ENCODE measurements around the gene HIPK2. TPM values are rescaled to one million over a fixed set of nuclear protein-coding genes. Genes with fewer than 3 reads are reported as not detected.

The HIPK2 gene
- total and polyA plus RNA-seq, 5 donors = 72.1 to 131 (median 96.1) TPM

DNA sequence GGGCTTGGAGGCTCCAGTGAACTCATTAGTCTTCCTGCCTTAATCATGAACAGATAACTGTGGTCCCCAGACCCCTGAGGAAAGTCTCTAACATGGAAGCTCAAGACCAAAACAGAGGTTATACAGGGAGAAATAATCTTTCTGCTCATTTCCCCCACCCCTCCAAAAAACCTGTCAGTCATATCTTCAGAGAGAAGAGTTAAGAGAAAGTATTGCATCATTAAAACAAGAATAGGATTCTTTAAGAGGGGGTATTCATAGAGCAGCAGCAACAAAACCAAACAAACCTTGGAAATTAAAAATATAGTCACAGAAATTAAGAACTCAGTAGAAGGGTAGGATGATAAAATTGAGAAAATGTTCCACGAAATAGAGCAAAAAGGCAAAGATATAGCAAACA lies 246.7 kb downstream of the HIPK2 start:
- DNase-seq (no peak), ATAC-seq (no peak)
- no peaks in the 10 kb centered on the region for H3K9me3 ChIP-seq (ENCODE audit: control insufficient read depth, low read length)
- H3K27ac ChIP-seq (ENCODE audit: low read length) = no peak overlapping the region
- intact Hi-C loops (cut with DNase I) = no loop called here
- H3K4me1 ChIP-seq (ENCODE audit: control insufficient read depth, insufficient read depth, low read length) = no peaks in the 10 kb centered on the region
- H3K4me3 ChIP-seq (ENCODE audit: low read length) = no peak overlapping the region
- WGBS = 79% methylated on average over 1 of the region's 1 CpG
- H3K27me3 ChIP-seq (ENCODE audit: control insufficient read depth, insufficient read depth) = no peaks in the 10 kb centered on the region

DNA sequence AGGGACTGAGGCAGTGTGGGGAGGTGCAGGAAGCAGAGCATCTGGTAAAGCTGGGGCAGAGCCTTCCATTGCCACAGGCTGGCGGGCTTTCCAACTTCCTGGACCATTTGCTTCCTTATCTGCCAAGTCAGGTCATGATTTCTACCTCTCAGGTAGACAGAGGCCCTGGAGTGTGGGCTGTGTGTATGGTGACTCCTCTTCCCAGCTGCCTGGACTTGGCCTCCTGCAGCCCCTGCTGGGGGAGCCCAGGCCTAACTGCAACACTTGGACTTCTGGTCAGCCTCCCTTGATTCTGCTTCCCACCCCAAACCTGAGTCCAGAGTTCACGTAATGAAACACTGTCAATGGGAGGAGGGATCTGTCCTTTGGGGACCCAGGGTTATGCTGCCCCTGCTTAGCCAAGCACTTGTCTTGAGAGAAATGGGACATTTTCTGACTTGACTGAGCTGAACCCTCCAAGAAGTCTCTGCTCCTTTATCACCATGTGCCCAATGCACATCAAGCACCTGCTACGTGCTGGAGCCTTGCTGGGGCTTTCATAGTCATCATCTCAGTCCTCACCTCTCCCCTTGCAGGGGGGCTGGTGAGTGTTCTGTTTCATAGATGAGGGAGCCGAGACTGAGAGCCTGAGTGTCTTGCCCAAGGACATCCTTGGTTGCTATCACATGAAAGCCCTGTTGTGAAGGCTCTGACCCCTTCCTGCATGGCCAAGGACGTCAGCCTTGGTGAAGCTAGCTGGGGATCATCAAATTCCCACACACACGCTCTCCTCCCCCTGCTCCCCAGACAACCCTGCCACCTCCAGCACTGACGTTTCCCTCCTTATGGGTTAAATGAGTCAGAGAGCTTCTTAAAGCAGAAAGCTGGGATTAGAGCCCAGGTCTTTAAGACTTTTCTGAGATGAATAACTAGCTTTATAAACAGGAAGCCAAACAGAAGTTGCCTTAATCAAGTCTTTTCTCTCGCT lies 250.9 kb downstream of the HIPK2 start:
- Histone ChIP-seq H3K9me3 (ENCODE audit: control insufficient read depth, low read length) (no peaks in the 10 kb centered on the region), H3K4me3 (ENCODE audit: low read length) (no peak overlapping the region), H3K27ac (ENCODE audit: low read length) (no peak overlapping the region), H3K27me3 (ENCODE audit: control insufficient read depth, insufficient read depth) (no peaks in the 10 kb centered on the region), H3K4me1 (ENCODE audit: control insufficient read depth, insufficient read depth, low read length) (no peaks in the 10 kb centered on the region)
- intact Hi-C loops (cut with DNase I) = no loop called here
- ATAC-seq = no peak
- no peak for DNase-seq
- WGBS = 67% methylated on average over 8 of the region's 8 CpGs

DNA sequence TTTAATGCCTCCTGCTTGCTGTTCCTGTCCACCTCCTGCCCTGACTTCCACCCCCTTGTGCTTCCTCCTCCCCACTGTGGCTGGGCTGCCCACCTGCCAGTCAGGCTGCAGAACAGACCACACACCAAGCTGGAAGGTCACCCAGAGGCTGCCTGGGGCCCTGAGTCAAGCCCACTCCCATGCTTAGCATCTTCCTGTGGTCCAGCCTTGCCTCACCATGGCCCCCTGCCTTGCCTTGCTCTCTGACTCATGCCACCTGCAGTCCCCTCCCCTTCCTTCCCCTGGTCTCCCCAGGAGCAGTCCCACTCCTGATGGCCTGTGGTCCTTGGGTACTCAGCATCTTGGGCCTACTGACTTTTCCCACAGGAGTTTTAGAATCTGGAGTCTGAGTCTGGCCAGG lies 252.0 kb downstream of the HIPK2 start:
- H3K27me3 ChIP-seq (ENCODE audit: control insufficient read depth, insufficient read depth) = no peaks in the 10 kb centered on the region
- H3K9me3 ChIP-seq (ENCODE audit: control insufficient read depth, low read length) = no peaks in the 10 kb centered on the region
- peak in 1 of 2 donors; percentile 22 for ATAC-seq

DNA sequence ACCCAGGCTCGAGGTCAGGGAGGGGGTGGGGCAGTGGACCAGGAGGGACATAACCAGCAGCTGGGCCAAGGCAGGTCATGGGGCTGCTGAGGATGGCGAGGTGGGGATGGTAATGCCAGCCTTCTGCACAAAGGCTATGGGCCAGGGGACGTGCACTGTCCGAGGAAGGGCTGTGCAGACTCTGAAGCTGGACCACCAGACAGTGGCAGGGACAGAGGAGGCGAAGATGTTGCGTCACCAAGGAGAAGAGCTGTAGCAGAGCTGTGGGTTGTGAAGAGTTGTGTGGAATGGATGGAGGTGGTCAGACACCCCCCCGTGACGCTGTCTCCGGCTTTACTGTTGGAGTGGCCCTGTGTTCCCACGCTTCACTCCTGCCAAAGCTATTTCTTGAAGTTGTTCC lies 252.6 kb downstream of the HIPK2 start:
- DNase-seq = no peak
- WGBS = 93% methylated on average over 10 of the region's 10 CpGs
- Histone ChIP-seq H3K27ac (ENCODE audit: low read length) (no peak overlapping the region), H3K4me3 (ENCODE audit: low read length) (no peak overlapping the region), H3K27me3 (ENCODE audit: control insufficient read depth, insufficient read depth) (no peaks in the 10 kb centered on the region), H3K4me1 (ENCODE audit: control insufficient read depth, insufficient read depth, low read length) (no peaks in the 10 kb centered on the region), H3K9me3 (ENCODE audit: control insufficient read depth, low read length) (no peaks in the 10 kb centered on the region)
- ATAC-seq = peak in 1 of 2 donors; percentile 13
- intact Hi-C loops (cut with DNase I) = no loop called here

More for the DNA sequence above, 252.0 kb downstream of the HIPK2 start:
- no peak for DNase-seq
- intact Hi-C loops (cut with DNase I) = no loop called here
- Histone ChIP-seq H3K4me3 (ENCODE audit: low read length) (no peak overlapping the region), H3K4me1 (ENCODE audit: control insufficient read depth, insufficient read depth, low read length) (no peaks in the 10 kb centered on the region), H3K27ac (ENCODE audit: low read length) (no peak overlapping the region)

DNA sequence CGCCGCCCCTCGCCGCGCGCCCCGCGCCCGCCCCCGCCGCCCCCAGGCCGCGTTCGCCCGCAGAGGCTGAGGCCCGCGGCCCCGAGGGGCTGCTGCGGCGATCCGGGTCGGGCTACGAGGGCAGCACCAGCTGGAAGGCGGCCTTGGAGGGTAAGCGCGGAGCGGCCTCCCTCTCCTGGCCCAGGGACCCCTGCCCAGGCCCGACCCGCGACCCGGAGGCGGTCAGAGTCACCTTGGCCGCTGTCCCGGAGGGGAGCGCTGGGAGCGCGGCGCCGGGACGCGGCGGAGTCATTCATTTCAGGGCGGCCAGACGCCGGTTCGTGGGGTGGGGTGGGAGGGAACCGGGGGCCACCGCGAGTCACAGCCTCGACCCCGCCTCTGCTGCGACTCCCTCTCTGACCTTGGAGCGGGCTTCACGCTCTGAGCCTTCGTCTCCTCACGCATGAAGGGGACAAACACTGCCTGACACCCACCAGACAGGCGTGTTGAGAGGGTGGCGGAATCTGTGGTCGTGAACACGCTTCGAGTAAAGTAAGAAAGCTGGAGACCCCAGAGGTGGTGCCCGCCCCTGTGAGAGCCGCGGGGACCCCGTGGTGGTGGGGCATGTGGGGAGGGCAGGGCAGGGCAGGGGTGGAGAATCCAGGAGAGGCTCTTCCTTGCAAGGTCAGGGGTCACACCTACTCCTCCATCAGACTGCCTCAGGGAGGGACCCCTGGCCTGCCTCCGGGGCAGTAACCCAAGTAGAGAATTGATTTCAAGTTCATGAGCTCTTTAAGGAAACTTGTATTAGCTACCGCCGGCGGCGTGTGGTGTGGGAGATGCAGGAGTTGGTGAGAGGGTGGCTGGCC lies 253.6 kb downstream of the HIPK2 start:
- intact Hi-C loops (cut with DNase I) = no loop called here
- whole genome bisulfite sequencing = 19% methylated on average over 70 of the region's 70 CpGs
- Histone ChIP-seq H3K4me1 (ENCODE audit: control insufficient read depth, insufficient read depth, low read length) (no peaks in the 10 kb centered on the region), H3K4me3 (ENCODE audit: low read length) (peak overlapping the region; percentile 51), H3K9me3 (ENCODE audit: control insufficient read depth, low read length) (no peaks in the 10 kb centered on the region), H3K27ac (ENCODE audit: low read length) (no peak overlapping the region), H3K27me3 (ENCODE audit: control insufficient read depth, insufficient read depth) (no peaks in the 10 kb centered on the region)
- ATAC-seq (no peak), DNase-seq (no peak)

DNA sequence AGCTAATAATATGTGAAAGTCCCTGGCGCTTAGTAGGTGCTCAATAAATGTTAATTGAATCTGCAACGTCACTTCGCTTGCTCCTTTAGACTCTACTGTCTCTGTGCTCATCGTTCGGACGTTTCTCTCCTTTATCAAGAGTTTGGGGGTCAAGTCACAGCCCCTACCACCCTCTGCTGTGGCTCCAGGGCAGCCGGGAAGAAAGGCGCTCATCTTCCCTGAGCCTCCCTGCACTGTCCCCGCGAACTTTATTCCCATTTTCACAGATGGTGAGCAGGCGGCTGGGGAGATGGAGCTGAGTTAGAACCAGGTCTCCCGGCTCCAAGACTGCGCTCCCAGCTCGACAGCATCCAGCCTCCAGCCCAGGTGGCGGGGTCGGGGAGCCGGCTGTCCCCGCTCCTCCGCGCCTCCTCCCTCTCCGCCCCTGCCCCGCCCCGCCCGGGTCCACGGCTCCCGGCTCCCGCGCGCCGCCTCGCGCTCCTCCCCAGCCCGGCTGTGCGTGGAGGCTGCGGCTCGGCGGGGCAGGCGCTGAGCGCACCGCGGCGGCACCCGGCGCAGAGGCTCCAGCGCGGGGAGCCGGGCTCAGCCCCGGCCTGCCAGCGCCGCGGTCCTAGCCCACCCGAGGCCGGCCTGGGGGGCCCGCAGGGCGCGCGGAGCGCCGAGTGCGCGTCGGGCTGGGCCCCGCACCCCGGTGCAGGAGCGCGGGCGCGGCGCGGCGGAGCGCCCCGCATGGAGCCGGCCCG lies 254.4 kb downstream of the HIPK2 start, which contains the start of gene CLEC2L:
TSS of gene CLEC2L (plus strand) at position 487 of the 743 bp plus-strand sequence. CDS start at position 730, 243 bp downstream.
- peak; percentile 23 to 40 for ATAC-seq
- H3K4me1 ChIP-seq (ENCODE audit: control insufficient read depth, insufficient read depth, low read length) = no peaks in the 10 kb centered on the region
- intact Hi-C loops (cut with DNase I) = no loop called here
- peak within 1 kb of the TSS; percentile 51 for H3K4me3 ChIP-seq (ENCODE audit: low read length)
- no peaks in the 10 kb centered on the region for H3K27me3 ChIP-seq (ENCODE audit: control insufficient read depth, insufficient read depth)
- no peak for DNase-seq
- no peaks in the 10 kb centered on the region for H3K9me3 ChIP-seq (ENCODE audit: control insufficient read depth, low read length)
- no peak within 1 kb of the TSS for H3K27ac ChIP-seq (ENCODE audit: low read length)
- 2% methylated on average over 75 of the region's 75 CpGs for WGBS

DNA sequence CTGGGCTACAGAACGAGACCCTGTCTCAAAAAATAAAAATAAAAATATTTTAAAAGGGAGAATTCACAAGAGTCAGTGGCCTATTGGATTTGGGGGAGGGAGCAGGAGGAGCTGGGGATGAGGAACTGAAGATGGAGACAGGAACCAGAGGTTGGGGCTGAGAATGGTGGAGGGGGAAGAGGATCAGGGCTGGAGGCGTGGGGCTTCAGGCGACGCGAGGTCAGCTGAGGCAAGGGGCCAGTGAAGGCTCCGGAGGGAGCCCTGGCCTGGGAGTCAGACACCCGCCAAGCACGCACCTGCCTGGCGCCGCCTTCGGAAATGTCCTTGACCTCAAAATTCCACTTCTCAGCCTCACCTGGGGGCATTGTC lies 255.0 kb downstream of the HIPK2 start:
- DNase-seq (no peak), ATAC-seq (no peak)
- intact Hi-C loops (cut with DNase I) = no loop called here
- Histone ChIP-seq H3K4me1 (ENCODE audit: control insufficient read depth, insufficient read depth, low read length) (no peaks in the 10 kb centered on the region), H3K27ac (ENCODE audit: low read length) (no peak overlapping the region), H3K4me3 (ENCODE audit: low read length) (no peak overlapping the region), H3K27me3 (ENCODE audit: control insufficient read depth, insufficient read depth) (no peaks in the 10 kb centered on the region), H3K9me3 (ENCODE audit: control insufficient read depth, low read length) (no peaks in the 10 kb centered on the region)
- 24% methylated on average over 11 of the region's 11 CpGs for WGBS

DNA sequence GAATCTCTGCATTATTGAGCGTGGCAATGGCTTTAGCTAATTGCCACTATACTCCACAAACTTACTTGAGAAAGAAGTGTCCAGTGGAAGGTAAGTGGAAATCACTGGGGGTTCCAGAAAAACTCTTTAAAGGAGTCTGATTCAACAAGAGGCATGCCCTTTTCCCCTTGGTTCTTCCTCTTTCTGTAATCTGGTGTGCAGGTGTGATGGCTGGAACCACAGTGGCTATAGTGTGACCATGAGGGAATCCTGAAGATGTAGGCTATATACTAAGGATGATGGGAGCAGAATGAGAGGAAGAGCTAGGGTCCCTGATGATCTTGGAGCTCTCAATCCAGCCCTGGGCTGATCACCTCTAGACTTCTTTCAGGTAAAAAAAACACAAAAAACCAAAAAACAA lies 256.4 kb downstream of the HIPK2 start:
- no peak overlapping the region for H3K27ac ChIP-seq (ENCODE audit: low read length)
- H3K4me3 ChIP-seq (ENCODE audit: low read length) = no peak overlapping the region
- H3K27me3 ChIP-seq (ENCODE audit: control insufficient read depth, insufficient read depth) = no peaks in the 10 kb centered on the region
- H3K4me1 ChIP-seq (ENCODE audit: control insufficient read depth, insufficient read depth, low read length) = no peaks in the 10 kb centered on the region
- DNase-seq (no peak), ATAC-seq (no peak)
- WGBS = 93% methylated on average over 1 of the region's 1 CpG
- H3K9me3 ChIP-seq (ENCODE audit: control insufficient read depth, low read length) = no peaks in the 10 kb centered on the region
- intact Hi-C loops (cut with DNase I) = no loop called here

DNA sequence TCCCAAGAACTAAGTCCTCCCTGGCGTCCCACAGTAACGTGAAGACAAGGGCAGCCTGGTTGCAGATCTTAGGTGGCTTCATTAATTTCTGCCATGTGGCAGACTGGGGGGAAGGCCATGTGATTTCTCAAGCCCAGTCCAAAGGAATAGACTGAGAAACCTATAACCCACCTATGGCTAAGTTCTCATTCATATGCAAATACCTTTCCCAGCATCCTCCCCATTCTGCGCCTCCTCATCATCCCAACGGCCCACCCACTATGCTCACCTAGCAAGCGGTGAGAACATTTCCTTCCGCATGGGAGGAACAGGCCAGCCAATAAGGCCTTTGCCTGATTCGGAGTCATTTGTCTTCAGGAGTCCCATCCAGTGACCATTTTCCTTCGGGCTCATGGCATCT lies 262.5 kb downstream of the HIPK2 start:
- DNase-seq (no peak), ATAC-seq (no peak)
- H3K9me3 ChIP-seq (ENCODE audit: control insufficient read depth, low read length) = no peaks in the 10 kb centered on the region
- WGBS = 85% methylated on average over 8 of the region's 8 CpGs
- intact Hi-C loops (cut with DNase I) = no loop called here
- no peaks in the 10 kb centered on the region for H3K4me1 ChIP-seq (ENCODE audit: control insufficient read depth, insufficient read depth, low read length)
- no peak overlapping the region for H3K27ac ChIP-seq (ENCODE audit: low read length)
- no peaks in the 10 kb centered on the region for H3K27me3 ChIP-seq (ENCODE audit: control insufficient read depth, insufficient read depth)
- no peak overlapping the region for H3K4me3 ChIP-seq (ENCODE audit: low read length)

All from right cardiac atrium (tissue), 5 donors.